ENCODE results near the gene C1QL1.

GRCh38 chr17:44932787-44933097 lies 35.4 kb downstream of the C1QL1 start:
- TF ChIP-seq POLR2A (IDR thresholded peaks at IDR 0.05; ENCODE audit: low read length) (no peak), GATA1 (IDR thresholded peaks at IDR 0.05; ENCODE audit: low read depth, low read length) (no peak)
